ENCODE measurements around the gene C4A.

C4A gene

DNA sequence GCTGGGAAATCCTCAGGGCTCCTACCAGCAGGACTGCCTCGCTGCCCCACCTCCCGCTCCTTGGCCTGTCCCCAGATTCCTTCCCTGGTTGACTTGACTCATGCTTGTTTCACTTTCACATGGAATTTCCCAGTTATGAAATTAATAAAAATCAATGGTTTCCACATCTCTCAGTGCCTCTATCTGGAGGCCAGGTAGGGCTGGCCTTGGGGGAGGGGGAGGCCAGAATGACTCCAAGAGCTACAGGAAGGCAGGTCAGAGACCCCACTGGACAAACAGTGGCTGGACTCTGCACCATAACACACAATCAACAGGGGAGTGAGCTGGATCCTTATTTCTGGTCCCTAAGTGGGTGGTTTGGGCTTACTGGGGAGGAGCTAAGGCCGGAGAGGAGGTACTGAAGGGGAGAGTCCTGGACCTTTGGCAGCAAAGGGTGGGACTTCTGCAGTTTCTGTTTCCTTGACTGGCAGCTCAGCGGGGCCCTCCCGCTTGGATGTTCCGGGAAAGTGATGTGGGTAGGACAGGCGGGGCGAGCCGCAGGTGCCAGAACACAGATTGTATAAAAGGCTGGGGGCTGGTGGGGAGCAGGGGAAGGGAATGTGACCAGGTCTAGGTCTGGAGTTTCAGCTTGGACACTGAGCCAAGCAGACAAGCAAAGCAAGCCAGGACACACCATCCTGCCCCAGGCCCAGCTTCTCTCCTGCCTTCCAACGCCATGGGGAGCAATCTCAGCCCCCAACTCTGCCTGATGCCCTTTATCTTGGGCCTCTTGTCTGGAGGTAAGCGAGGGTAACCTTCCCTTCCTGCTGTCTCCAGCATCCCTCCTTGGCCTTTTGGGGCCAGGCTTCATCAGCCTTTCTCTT is 36.1 kb upstream of the C4A start, which contains the start of gene CFB:
CFB (plus strand) TSS at position 589 of the 863 bp plus-strand sequence; CDS start at position 716, 127 bp downstream.
- peaks cover 5% of the 10 kb centered on the region for H3K36me3 ChIP-seq (ENCODE audit: insufficient read depth, insufficient read length, low read length)
- no peak within 1 kb of the TSS for H3K9ac ChIP-seq (ENCODE audit: insufficient read length, low read depth)
- H3K4me1 ChIP-seq (ENCODE audit: insufficient read depth, insufficient read length), result peaks cover 2% of the 10 kb centered on the region
- TF ChIP-seq ZNF274 (IDR thresholded peaks at IDR 0.05; ENCODE audit: low read depth, low read length), result no peak
- no peak for TF ChIP-seq YY1 (IDR thresholded peaks at IDR 0.05; ENCODE audit: insufficient read depth, insufficient read length)
- no peak for TF ChIP-seq SUZ12 (IDR thresholded peaks at IDR 0.05; ENCODE audit: extremely low read depth, insufficient read depth, insufficient read length)
- no peak for DNase-seq (ENCODE audit: low read depth, low spot score)
- no peaks in the 10 kb centered on the region for H3K27me3 ChIP-seq (ENCODE audit: insufficient read depth, insufficient read length)
- H3K4me3 ChIP-seq (ENCODE audit: insufficient read length, low read depth), result no peak within 1 kb of the TSS
- H3K9me3 ChIP-seq (ENCODE audit: insufficient read depth, low read length), result no peaks in the 10 kb centered on the region

DNA sequence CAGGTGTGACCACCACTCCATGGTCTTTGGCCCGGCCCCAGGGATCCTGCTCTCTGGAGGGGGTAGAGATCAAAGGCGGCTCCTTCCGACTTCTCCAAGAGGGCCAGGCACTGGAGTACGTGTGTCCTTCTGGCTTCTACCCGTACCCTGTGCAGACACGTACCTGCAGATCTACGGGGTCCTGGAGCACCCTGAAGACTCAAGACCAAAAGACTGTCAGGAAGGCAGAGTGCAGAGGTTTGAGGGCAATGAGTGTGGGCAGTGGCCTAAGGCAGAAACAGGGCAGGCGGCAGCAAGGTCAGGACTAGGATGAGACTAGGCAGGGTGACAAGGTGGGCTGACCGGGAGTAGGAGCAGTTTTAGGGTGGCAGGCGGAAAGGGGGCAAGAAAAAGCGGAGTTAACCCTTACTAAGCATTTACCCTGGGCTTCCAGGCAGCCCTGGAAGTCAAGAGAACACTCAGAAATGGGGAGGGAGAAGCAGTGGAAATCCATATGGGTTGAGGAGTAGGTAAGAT is 35.4 kb upstream of the C4A start:
- DNase-seq (ENCODE audit: low read depth, low spot score), result no peak
- no peaks in the 10 kb centered on the region for H3K9me3 ChIP-seq (ENCODE audit: insufficient read depth, low read length)
- peaks cover 12% of the 10 kb centered on the region for H3K36me3 ChIP-seq (ENCODE audit: insufficient read depth, insufficient read length, low read length)
- no peaks in the 10 kb centered on the region for H3K4me1 ChIP-seq (ENCODE audit: insufficient read depth, insufficient read length)
- no peaks in the 10 kb centered on the region for H3K27me3 ChIP-seq (ENCODE audit: insufficient read depth, insufficient read length)
- no peak overlapping the region for H3K4me3 ChIP-seq (ENCODE audit: insufficient read length, low read depth)
- TF ChIP-seq SUZ12 (IDR thresholded peaks at IDR 0.05; ENCODE audit: extremely low read depth, insufficient read depth, insufficient read length) (no peak), YY1 (IDR thresholded peaks at IDR 0.05; ENCODE audit: insufficient read depth, insufficient read length) (no peak), ZNF274 (IDR thresholded peaks at IDR 0.05; ENCODE audit: low read depth, low read length) (no peak)
- no peak overlapping the region for H3K9ac ChIP-seq (ENCODE audit: insufficient read length, low read depth)

DNA sequence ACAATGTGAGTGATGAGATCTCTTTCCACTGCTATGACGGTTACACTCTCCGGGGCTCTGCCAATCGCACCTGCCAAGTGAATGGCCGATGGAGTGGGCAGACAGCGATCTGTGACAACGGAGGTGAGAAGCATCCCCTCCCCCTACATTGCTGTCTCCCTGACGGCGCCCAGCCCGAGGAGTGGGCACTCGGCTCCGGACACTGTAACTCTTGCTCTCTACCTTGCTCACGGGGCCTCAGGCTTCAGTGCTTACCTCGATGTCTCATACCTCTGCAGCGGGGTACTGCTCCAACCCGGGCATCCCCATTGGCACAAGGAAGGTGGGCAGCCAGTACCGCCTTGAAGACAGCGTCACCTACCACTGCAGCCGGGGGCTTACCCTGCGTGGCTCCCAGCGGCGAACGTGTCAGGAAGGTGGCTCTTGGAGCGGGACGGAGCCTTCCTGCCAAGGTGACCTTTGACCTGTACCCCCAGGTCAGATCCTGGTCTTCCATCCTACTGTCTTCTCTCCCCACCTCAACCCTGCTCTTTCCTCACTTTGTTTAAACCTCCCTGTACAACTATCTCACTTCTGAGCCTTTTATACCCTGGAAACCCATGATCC is 34.7 kb upstream of the C4A start:
- H3K4me1 ChIP-seq (ENCODE audit: insufficient read depth, insufficient read length), result no peaks in the 10 kb centered on the region
- H3K9ac ChIP-seq (ENCODE audit: insufficient read length, low read depth), result no peak overlapping the region
- DNase-seq (ENCODE audit: low read depth, low spot score), result no peak
- peaks cover 19% of the 10 kb centered on the region for H3K36me3 ChIP-seq (ENCODE audit: insufficient read depth, insufficient read length, low read length)
- no peaks in the 10 kb centered on the region for H3K9me3 ChIP-seq (ENCODE audit: insufficient read depth, low read length)
- H3K4me3 ChIP-seq (ENCODE audit: insufficient read length, low read depth), result no peak overlapping the region
- TF ChIP-seq ZNF274 (IDR thresholded peaks at IDR 0.05; ENCODE audit: low read depth, low read length) (no peak), SUZ12 (IDR thresholded peaks at IDR 0.05; ENCODE audit: extremely low read depth, insufficient read depth, insufficient read length) (no peak), YY1 (IDR thresholded peaks at IDR 0.05; ENCODE audit: insufficient read depth, insufficient read length) (no peak)
- H3K27me3 ChIP-seq (ENCODE audit: insufficient read depth, insufficient read length), result no peaks in the 10 kb centered on the region

DNA sequence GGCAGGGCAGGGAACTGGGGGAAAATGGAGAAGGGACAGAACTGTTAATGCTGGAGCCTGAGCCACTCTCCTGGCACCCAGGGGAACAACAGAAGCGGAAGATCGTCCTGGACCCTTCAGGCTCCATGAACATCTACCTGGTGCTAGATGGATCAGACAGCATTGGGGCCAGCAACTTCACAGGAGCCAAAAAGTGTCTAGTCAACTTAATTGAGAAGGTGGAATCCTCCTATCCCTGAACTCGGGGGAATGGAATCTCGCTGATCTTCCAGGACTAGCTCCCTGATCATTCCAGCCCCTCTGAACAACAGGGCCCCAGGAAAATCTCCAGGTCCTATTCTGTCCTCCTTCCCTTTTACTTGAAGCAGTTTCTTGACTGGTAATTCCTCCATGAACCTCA is 34.0 kb upstream of the C4A start:
- no peak for DNase-seq (ENCODE audit: low read depth, low spot score)
- no peaks in the 10 kb centered on the region for H3K4me1 ChIP-seq (ENCODE audit: insufficient read depth, insufficient read length)
- TF ChIP-seq YY1 (IDR thresholded peaks at IDR 0.05; ENCODE audit: insufficient read depth, insufficient read length) (no peak), ZNF274 (IDR thresholded peaks at IDR 0.05; ENCODE audit: low read depth, low read length) (no peak), SUZ12 (IDR thresholded peaks at IDR 0.05; ENCODE audit: extremely low read depth, insufficient read depth, insufficient read length) (no peak)
- H3K4me3 ChIP-seq (ENCODE audit: insufficient read length, low read depth), result no peak overlapping the region
- H3K9me3 ChIP-seq (ENCODE audit: insufficient read depth, low read length), result no peaks in the 10 kb centered on the region
- H3K27me3 ChIP-seq (ENCODE audit: insufficient read depth, insufficient read length), result no peaks in the 10 kb centered on the region
- H3K9ac ChIP-seq (ENCODE audit: insufficient read length, low read depth), result no peak overlapping the region
- H3K36me3 ChIP-seq (ENCODE audit: insufficient read depth, insufficient read length, low read length), result peaks cover 26% of the 10 kb centered on the region

DNA sequence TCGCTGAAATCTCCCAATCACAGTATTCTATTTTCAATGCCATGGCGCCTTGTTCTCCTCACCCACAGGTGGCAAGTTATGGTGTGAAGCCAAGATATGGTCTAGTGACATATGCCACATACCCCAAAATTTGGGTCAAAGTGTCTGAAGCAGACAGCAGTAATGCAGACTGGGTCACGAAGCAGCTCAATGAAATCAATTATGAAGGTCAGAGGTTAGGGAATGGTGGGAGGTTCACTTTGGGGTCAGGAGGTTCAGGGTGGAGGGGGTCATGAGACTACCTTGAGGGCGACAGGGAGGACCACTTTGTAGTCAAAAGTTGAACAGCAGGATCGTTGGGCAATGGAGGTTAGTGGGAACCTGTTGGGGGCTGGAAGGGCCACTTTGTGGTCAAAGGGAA is 33.6 kb upstream of the C4A start:
- Histone ChIP-seq H3K9me3 (ENCODE audit: insufficient read depth, low read length) (no peaks in the 10 kb centered on the region), H3K4me1 (ENCODE audit: insufficient read depth, insufficient read length) (no peaks in the 10 kb centered on the region), H3K9ac (ENCODE audit: insufficient read length, low read depth) (no peak overlapping the region), H3K4me3 (ENCODE audit: insufficient read length, low read depth) (no peak overlapping the region), H3K36me3 (ENCODE audit: insufficient read depth, insufficient read length, low read length) (peaks cover 30% of the 10 kb centered on the region), H3K27me3 (ENCODE audit: insufficient read depth, insufficient read length) (no peaks in the 10 kb centered on the region)
- DNase-seq (ENCODE audit: low read depth, low spot score), result no peak
- TF ChIP-seq ZNF274 (IDR thresholded peaks at IDR 0.05; ENCODE audit: low read depth, low read length) (no peak), SUZ12 (IDR thresholded peaks at IDR 0.05; ENCODE audit: extremely low read depth, insufficient read depth, insufficient read length) (no peak), YY1 (IDR thresholded peaks at IDR 0.05; ENCODE audit: insufficient read depth, insufficient read length) (no peak)

DNA sequence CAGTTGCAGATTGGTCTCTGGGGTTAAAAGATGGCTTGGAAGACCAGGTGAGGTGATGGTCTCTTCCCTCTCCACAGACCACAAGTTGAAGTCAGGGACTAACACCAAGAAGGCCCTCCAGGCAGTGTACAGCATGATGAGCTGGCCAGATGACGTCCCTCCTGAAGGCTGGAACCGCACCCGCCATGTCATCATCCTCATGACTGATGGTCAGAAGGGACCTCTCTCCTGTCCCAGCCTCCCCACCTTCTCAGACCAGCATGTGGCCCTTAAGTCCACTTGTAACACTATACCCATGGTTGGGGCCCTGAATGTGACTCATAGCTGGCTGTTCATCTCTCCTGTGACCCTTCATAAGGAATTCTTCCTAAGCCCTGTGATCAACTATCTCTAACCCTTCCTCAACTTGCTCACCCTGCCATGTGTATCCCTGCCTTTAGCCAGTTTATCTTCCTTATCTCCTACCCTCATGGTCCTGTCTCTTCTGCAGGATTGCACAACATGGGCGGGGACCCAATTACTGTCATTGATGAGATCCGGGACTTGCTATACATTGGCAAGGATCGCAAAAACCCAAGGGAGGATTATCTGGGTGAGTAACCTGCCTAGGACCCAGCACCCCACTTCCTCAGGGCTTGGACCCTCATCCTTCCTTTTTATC is 33.0 kb upstream of the C4A start:
- no peak overlapping the region for H3K9ac ChIP-seq (ENCODE audit: insufficient read length, low read depth)
- peaks cover 36% of the 10 kb centered on the region for H3K36me3 ChIP-seq (ENCODE audit: insufficient read depth, insufficient read length, low read length)
- no peaks in the 10 kb centered on the region for H3K27me3 ChIP-seq (ENCODE audit: insufficient read depth, insufficient read length)
- H3K4me1 ChIP-seq (ENCODE audit: insufficient read depth, insufficient read length), result no peaks in the 10 kb centered on the region
- TF ChIP-seq ZNF274 (IDR thresholded peaks at IDR 0.05; ENCODE audit: low read depth, low read length) (no peak), SUZ12 (IDR thresholded peaks at IDR 0.05; ENCODE audit: extremely low read depth, insufficient read depth, insufficient read length) (no peak), YY1 (IDR thresholded peaks at IDR 0.05; ENCODE audit: insufficient read depth, insufficient read length) (no peak)
- no peaks in the 10 kb centered on the region for H3K9me3 ChIP-seq (ENCODE audit: insufficient read depth, low read length)
- no peak for DNase-seq (ENCODE audit: low read depth, low spot score)
- no peak overlapping the region for H3K4me3 ChIP-seq (ENCODE audit: insufficient read length, low read depth)
